B cell (primary cell): ENCODE measurements around the gene GANAB. TPM values are rescaled to one million over a fixed set of nuclear protein-coding genes. Genes with fewer than 3 reads are reported as not detected.

ENCODE experiments used
- ATAC-seq: fragments of 200-7000 bp; cut with Tn5 transposase; one replicate; pipeline ENCODE4 v1.10.0; 2021; ENCODE audit warnings: low read depth, mild to moderate bottlenecking, moderate number of reproducible peaks, moderate library complexity
- CTCF ChIA-PET: fragments of 350-600 bp; sonication (Branson Sonifier 250); formaldehyde crosslinking; loops from one replicate; lab custom pipeline; 2021; ENCODE audit warnings: antibody characterized with exemption, inconsistent platforms; lab: Charles Lee
- POLR2A ChIA-PET: fragments of 350-600 bp; sonication (Branson Sonifier 250); formaldehyde crosslinking; loops from one replicate; lab custom pipeline; 2021; ENCODE audit warnings: antibody characterized with exemption; lab: Charles Lee
- DNase-seq: peaks from one replicate; pipeline ENCODE4 v3.0.0; 2013
- H2AFZ ChIP-seq: 2 replicates; pipeline ENCODE4 v1.6.1; 2012; ENCODE audit warnings: mild to moderate bottlenecking, low read depth, low read length; ENCODE audit not compliant: insufficient read depth, poor library complexity, severe bottlenecking
- H3K27ac ChIP-seq, 2 donors: 1 replicate in 1 of 2; 2 replicates in 1 of 2; pipeline ENCODE4 v1.5.1; 2012 to 2013; ENCODE audit warnings: low read length in 2 of 2, mild to moderate bottlenecking in 2 of 2, moderate library complexity in 1 of 2
- H3K27me3 ChIP-seq, 4 experiments: fragments of 200-600 bp in 1 of 4; sonication (generic) in 1 of 4; replicated peaks in 1 of 4; 1 replicate in 2 of 4; 2 replicates in 2 of 4; pipeline versions ENCODE4 v1.6.1 to v1.7.0; 2013 to 2016; ENCODE audit warnings: low read length in 3 of 4, mild to moderate bottlenecking in 2 of 4, mixed read lengths in 1 of 4, moderate library complexity in 1 of 4; ENCODE audit not compliant: insufficient read depth in 4 of 4, control insufficient read depth in 3 of 4; ENCODE audit errors: control extremely low read depth in 1 of 4
- H3K36me3 ChIP-seq, 2 experiments: replicated peaks in 1 of 2; 1 replicate in 1 of 2; 2 replicates in 1 of 2; pipeline versions ENCODE4 v1.6.1 to v1.7.1; 2013; ENCODE audit warnings: low read length in 1 of 2; ENCODE audit not compliant: insufficient read depth in 2 of 2, control insufficient read depth in 1 of 2; ENCODE audit errors: control extremely low read depth in 1 of 2, extremely low read depth in 1 of 2
- H3K4me1 ChIP-seq, 2 donors: fragments of 200-600 bp in 1 of 2; sonication (generic) in 1 of 2; 1 replicate in 1 of 2; 2 replicates in 1 of 2; pipeline versions ENCODE4 v1.5.1 to v1.6.1; 2013 to 2017; ENCODE audit warnings: low read length in 2 of 2; ENCODE audit not compliant: control insufficient read depth in 2 of 2, insufficient read depth in 2 of 2
- H3K4me2 ChIP-seq: replicated peaks from 2 replicates; pipeline ENCODE3; 2012; ENCODE audit warnings: mild to moderate bottlenecking, low read depth, low read length; ENCODE audit not compliant: poor library complexity, severe bottlenecking
- H3K4me3 ChIP-seq, 5 experiments: fragments of 200-600 bp in 1 of 5; sonication (generic) in 1 of 5; 1 replicate in 3 of 5; 2 replicates in 2 of 5; pipeline versions ENCODE4 v1.5.1 to v1.7.0; 2011 to 2016; ENCODE audit warnings: low read length in 4 of 5, mild to moderate bottlenecking in 4 of 5, low read depth in 2 of 5, control low read depth in 1 of 5, moderate library complexity in 1 of 5; ENCODE audit not compliant: insufficient read depth in 1 of 5; ENCODE audit errors: control extremely low read depth in 1 of 5, extremely low read depth in 1 of 5
- H3K79me2 ChIP-seq: fragments of 200-600 bp; sonication (generic); one replicate; pipeline ENCODE4 v1.6.0; 2016; ENCODE audit warnings: low read length; ENCODE audit not compliant: control insufficient read depth, insufficient read depth
- H3K9ac ChIP-seq: fragments of 200-600 bp; sonication (generic); 2 replicates; pipeline ENCODE4 v1.6.1; 2017; ENCODE audit warnings: mild to moderate bottlenecking, low read length, moderate library complexity
- H3K9me3 ChIP-seq, 3 donors: one replicate each; pipeline versions ENCODE4 v1.6.1 to v1.7.1; 2013; ENCODE audit warnings: low read length in 2 of 3; ENCODE audit not compliant: control insufficient read depth in 2 of 3, insufficient read depth in 1 of 3; ENCODE audit errors: control extremely low read depth in 1 of 3
- H4K20me1 ChIP-seq: 2 replicates; pipeline ENCODE4 v1.6.0; 2012; ENCODE audit warnings: mild to moderate bottlenecking, low read length; ENCODE audit not compliant: insufficient read depth, control insufficient read depth, poor library complexity, severe bottlenecking
- H3K27ac Mint-ChIP-seq: one replicate; pipeline ENCODE4 v1.8.0; 2021; ENCODE audit warnings: mixed read lengths
- H3K27me3 Mint-ChIP-seq: one replicate; pipeline ENCODE4 v1.8.0; 2021; ENCODE audit warnings: mixed read lengths
- H3K4me1 Mint-ChIP-seq: one replicate; pipeline ENCODE4 v1.8.0; 2021; ENCODE audit warnings: mixed read lengths
- H3K4me3 Mint-ChIP-seq: one replicate; pipeline ENCODE4 v1.8.0; 2021; ENCODE audit warnings: mixed read lengths
- H3K9me3 Mint-ChIP-seq: one replicate; pipeline ENCODE4 v1.8.0; 2022; ENCODE audit warnings: mixed read lengths; ENCODE audit not compliant: insufficient read depth
- CTCF ChIP-seq: fragments of 200-600 bp; IDR thresholded peaks from one replicate; pipeline ENCODE4 v1.8.0; 2022; ENCODE audit warnings: antibody characterized with exemption, mild to moderate bottlenecking
- EZH2 ChIP-seq: IDR thresholded peaks from 2 replicates; pipeline ENCODE4 v1.6.1; 2012; ENCODE audit warnings: borderline replicate concordance, low read depth, mild to moderate bottlenecking, moderate library complexity, low read length; ENCODE audit not compliant: insufficient read depth, poor library complexity, severe bottlenecking
- WGBS: methylation state at CpG from one replicate; pipeline ENCODE4 v1.1.5; 2013; ENCODE audit warnings: missing lambda C conversion rate; ENCODE audit not compliant: insufficient coverage; 5-methylcytosine and 5-hydroxymethylcytosine counted together
- intact Hi-C: fragments of 100-400 bp; cut with micrococcal nuclease; formaldehyde crosslinking; loops from one replicate; pipeline ENCODE4 v1.10.0; 2022
- polyA plus RNA-seq: library from polyadenylated mRNA; depleted of rRNA; stranded (reverse); fragments of >200 nt; gene quantifications from 2 replicates; pipeline ENCODE4 v1.2.3, GENCODE V29; 2012
- total RNA-seq, 2 donors: library from RNA; stranded (reverse); fragments of 120-200 nt in 1 of 2; gene quantifications; 1 replicate in 1 of 2; 2 replicates in 1 of 2; pipeline versions ENCODE4 v1.2.3 to v1.2.4, GENCODE V29; 2013 to 2022

GANAB gene
- total and polyA plus RNA-seq, 2 donors (not counting 1 experiment from before 2014, with no cell fraction given), result 98.7 to 204 TPM

GRCh38 chr11:62599901-62600300 lies 46.5 kb downstream of the GANAB start:
- Histone ChIP-seq H3K4me2 (peak overlapping the region; percentile 94), H3K79me2 (peaks cover 21% of the 10 kb centered on the region), H3K36me3 (peaks cover 4 to 49% of the 10 kb centered on the region in 2 experiments), H3K9ac (peak overlapping the region; percentile 95), H3K4me1 (peaks cover 24 to 40% of the 10 kb centered on the region in 2 donors), H3K4me3 (peak overlapping the region; percentile 82 to 97 (median 86)), H3K27me3 (no peaks in the 10 kb centered on the region), H3K27ac (peak overlapping the region; percentile 64 to 90), H3K9me3 (peaks cover 0 to 3% (median 0%) of the 10 kb centered on the region in 3 donors), H4K20me1 (peaks cover 7% of the 10 kb centered on the region), H2AFZ (no peak overlapping the region)
- ChIA-PET CTCF (interaction anchor here (1.0 to 2.4 kb wide), 5 partner anchors 8 to 120 kb away, joined by 3 to 47 read pairs (median 4); partner anchors contain the start of genes B3GAT3, TUT1 and UQCC3), POLR2A (interaction anchor here (0.6 to 2.3 kb wide), 7 partner anchors 8 to 256 kb away, joined by 3 to 63 read pairs (median 4); partner anchors contain the start of genes EEF1G and TUT1)
- Mint-ChIP-seq H3K4me3 (peak overlapping the region; percentile 97), H3K4me1 (peaks cover 46% of the 10 kb centered on the region), H3K27me3 (no peaks in the 10 kb centered on the region), H3K9me3 (no peaks in the 10 kb centered on the region), H3K27ac (peak overlapping the region; percentile 96)
- DNase-seq (no peak), ATAC-seq (no peak)
- intact Hi-C loops, result loop anchor here (1.0 kb wide), 1 partner anchor 9 kb away; the partner anchor contains the start of gene TUT1
- TF ChIP-seq EZH2, result no peak
- no peak for TF ChIP-seq CTCF
- 76% methylated on average over 2 of the region's 5 CpGs for WGBS
